Hippocampal formation (tissue), 2 donors: ENCODE results near the gene LSAMP.
"Not testable (repeated sequence)": the region's sequence is repeated elsewhere in the genome, so short reads cannot be mapped to it uniquely, and the experiment has no call there.

Experiments used
- DNase-seq, 2 donors: peaks; one replicate each; lab custom pipeline; 2025; lab: John Stamatoyannopoulos, UW

LSAMP gene

DNA sequence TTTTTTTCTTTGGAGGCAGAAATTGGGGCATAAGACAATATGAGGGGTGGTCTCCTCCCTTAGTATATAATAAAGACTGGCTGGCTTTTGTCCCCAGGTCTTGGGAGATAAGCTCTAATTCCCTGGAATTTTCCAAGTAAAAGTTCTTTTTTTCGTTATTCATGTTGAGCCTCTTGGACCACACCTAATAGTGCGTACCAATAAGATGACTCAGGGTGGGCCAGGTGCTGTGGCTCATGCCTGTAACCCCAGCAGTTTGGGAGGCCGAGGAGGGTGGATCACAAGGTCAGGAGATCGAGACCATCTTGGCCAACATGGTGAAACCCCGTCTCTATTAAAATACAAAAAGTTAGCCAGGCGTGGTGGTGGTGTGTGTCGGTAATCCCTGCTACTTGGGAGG lies 645.2 kb downstream of the LSAMP start:
- DNase-seq: not testable (repeated sequence)

DNA sequence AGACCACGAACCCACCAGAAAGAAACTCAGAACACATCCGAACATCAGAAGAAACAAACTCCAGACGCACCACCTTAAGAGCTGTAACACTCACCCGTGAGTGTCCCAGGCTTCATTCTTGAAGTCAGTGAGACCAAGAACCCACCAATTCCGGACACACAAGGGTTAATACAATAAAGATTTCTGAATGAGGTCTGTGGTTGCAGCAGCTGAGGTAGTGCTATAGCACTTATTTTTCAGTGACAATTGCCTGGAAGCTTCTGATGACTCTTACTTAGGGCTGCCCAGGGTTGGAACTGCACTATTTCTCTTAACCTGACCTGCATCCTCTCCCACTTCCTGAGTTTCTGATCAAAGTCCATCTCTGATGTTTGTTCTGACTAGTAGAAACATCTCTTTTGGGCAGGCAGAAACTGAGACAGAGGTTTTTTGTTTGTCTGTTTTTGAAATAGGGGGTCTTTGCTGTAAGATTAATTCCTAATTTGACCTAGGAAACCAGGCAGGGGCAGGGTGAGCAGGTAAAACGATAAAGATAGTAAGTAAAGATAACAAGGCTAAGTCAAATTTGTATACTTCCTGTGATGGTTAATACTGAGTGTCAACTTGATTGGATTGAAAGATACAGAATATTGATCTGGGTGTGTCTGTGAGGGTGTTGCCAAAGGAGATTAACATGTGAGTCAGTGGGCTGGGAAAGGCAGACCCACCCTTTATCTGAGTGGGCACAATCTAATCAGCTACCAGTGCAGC lies 652.9 kb downstream of the LSAMP start:
- no peak for DNase-seq

DNA sequence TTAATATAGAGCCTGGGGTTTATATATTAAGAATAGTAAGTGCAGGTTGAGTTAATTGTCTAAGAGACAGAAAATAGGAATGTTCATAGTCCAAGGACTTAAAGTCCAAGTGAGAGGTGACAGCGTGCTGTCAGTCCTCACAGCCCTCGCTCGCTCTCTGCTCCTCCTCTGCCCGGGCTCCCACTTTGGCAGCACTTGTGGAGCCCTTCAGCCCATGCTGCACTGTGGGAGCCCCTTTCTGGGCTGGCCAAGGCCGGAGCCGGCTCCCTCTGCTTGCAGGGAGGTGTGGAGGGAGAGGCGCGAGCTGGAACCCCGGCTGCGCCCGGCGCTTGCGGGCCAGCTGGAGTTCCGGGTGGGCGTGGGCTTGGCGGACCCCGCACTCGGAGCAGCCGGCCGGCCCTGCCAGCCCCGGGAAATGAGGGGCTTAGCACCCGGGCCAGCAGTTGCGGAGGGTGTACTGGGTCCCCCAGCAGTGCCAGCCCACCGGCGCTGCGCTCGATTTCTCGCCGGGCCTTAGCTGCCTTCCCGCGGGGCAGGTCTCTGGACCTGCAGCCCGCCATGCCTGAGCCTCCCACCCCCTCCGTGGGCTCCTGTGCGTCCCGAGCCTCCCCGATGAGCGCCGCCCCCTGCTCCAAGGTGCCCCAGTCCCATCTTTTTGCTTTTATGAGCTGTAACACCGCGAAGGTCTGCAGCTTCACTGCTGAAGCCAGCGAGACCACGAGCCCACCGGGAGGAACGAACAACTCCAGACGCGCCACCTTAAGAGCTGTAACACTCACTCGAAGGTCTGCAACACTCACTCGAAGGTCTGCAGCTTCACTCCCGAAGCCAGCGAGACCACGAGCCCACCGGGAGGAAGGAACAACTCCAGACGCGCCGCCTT lies 653.8 kb downstream of the LSAMP start:
- not testable (repeated sequence) for DNase-seq

DNA sequence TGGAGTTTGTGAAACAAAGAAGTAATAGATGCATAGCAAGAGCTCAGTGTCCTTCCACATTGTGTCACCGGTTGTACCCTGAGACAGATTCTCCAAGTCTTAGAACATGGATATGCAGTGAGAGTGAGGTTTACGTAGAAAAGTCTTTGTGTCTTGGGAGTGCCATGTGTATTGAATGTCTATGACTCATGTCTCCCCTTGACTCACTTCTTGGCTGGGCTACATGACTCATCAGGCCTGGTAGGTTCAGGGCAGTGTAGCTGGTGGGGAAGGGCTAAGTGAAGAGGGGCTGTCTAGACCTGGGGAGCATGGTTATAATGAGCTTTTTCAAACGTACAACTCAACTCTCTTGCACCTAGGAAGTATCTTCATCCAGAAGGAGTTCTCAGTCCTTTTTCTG lies 654.5 kb downstream of the LSAMP start:
- no peak for DNase-seq

DNA sequence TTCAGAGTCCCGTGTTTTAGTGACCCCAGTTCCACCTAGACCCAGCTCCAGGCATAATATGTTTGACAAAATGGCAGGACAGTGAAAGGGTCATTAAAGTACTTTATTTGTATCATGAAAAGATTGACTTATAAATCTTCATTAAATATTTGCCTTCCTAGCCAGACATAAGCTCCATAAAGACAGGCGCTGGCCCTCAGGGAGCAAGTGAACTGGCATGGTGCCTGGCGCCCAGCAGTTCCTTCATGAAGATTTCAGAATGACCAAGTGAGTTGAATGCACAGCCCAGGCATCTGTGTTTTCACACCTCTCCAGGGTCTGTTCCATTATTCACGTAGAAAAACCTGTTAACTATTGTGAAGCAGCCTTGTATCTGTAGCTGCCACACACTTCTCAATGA lies 655.8 kb downstream of the LSAMP start:
- DNase-seq: no peak

DNA sequence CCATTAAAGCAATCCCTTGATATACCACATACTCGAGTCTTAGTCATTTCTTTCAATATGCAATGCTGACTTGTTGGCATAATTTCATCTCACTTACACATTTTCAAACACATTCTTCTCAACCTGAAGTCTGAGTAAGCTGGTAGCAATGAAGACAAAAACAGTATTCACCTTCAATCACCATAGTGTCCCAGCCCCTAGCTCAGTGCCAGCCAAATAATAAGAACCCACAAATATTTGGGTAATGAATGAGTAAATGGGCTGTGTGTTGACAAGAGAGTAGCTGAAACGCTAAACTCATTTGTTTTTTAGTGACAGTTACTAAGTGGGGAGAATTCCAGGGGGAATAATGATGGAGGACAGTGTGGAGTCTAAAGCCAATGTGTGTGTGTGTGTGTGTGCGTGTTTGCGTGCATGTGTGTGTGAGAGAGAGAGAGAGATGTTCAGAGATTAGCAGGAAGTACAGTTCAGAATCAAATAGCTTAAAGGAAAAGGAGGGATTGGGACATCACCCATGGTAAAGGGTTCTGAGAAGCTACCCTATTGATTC lies 656.3 kb downstream of the LSAMP start:
- DNase-seq: no peak

DNA sequence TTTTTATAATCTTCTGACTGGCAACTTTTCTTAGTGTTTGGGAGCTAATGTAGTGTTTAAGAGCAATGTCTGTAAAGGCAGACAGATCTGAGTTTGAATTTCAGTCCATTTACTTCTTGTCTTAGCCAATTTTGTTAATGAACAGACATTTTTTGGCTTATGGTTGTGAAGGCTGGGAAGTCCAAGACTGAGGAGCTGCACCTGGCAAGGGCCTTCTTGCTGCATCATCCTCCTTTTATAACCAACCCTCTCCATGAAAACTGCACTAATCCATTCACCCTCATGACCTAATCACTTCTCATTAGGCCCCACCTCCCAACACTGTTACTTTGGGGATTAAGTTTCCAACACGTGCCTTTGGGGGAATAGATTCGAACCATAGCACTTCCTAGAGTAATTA lies 657.5 kb downstream of the LSAMP start:
- no peak for DNase-seq

DNA sequence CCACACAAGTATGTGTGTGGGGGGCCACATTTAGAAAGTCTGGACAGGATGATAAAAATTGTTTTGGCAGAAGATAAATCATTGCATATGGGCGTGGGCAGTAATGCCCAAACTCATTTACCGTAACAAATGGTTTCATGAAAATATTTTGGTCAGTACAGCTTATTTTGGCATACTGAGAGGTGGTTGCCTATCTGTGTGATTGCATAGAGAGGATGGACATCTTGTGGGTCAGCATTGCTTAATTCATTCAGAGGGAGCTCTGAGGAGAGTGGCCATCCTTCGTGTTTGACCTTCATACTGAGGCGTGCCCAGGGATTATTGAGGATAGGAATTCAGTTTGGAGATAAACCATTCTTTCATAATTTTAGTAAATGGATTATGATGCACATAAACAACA lies 659.5 kb downstream of the LSAMP start:
- no peak for DNase-seq

DNA sequence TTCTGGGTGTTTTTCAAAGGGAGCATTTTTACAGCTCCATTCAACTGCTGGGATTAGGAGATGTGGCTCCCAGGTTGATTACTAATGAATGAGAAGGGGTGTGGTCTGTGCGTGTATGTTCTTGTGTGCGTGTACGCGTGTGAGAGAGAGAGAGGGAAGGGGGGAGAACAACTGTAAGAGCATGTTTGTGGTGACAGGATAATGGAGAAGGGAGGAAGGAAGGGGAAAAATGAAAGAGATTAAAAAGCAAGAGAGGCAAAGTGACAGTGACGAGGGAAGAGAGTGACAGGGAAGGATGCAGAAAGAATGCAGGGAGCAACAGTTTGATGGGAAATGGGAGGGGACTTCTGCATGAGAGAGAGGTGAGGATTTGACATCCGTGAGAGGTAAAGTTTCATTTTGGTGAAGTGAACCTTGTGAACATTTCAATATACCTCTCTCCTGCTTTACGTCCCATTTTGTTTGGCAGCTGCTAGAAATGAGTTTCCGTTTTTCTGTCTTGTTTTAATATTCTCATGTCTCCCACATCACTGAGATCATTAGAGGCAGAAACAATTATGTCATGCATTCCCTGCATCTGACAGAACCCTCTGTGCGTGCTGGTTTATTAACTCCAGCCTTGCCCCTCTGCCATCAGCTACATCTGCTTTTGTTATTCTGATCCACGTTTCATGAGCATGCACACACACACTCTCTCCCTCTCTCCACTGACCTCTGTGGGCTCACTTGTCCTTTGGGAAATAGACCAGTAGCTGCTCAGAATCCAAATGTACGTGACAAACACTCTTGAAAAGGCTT lies 660.3 kb downstream of the LSAMP start:
- DNase-seq: no peak

DNA sequence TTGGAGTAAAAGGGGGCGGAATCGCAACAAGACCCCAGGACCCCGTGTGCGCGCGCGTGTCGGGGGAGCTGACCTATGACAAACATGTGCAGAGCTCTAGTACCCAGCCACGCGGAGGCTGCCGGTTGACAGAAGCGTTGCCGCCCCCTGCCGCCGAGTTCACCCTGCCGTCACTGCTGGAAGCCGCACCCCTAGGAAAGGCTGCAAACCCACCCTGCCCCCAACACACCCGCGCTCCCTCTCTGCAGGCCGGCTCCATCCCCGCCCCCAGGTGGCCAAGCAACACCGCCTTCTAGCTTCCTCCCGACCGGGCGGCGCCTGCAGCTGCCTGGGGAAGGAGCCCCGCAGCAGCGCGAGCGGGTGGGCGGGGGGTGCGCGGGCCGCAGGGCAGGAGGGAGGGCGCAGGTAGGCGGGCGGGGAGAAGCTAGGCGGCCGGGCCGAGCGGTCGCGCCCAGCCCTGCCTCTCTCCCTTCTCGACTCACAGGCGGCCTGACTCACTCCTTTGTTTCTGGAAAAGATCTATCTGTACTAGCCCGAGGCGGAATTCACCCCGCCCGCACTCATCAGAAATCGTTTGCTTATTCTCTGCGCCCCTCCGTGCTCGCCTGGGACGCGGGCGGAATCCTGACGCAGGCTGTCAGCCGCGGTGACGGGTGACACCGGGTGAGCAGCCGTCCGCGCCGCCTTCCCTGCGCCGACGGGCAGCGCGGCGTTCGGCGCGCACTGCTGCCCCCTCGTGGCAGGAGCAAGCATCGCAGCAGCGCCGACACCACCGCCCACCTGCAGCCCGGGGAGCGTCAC lies 661.1 kb downstream of the LSAMP start:
- DNase-seq: peak; percentile 55 to 65

DNA sequence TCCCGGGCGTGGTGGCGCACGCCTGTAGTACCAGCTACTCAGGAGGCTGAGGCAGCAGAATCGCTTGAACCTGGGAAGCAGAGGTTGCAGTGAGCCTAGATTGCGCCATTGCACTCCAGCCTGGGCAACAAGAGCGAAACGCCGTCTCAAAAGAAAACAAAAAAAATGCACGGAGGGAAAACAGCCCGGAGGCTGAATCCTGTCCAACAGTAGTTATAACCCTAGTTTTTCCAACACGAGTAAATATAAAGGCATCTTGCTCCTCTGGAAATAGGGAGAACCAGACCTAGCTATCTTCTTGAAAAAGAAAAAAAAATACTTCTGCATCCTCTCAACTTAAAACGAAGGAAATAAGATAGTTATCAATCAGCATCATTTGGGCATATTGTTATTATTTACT lies 661.9 kb downstream of the LSAMP start:
- not testable (repeated sequence) for DNase-seq

DNA sequence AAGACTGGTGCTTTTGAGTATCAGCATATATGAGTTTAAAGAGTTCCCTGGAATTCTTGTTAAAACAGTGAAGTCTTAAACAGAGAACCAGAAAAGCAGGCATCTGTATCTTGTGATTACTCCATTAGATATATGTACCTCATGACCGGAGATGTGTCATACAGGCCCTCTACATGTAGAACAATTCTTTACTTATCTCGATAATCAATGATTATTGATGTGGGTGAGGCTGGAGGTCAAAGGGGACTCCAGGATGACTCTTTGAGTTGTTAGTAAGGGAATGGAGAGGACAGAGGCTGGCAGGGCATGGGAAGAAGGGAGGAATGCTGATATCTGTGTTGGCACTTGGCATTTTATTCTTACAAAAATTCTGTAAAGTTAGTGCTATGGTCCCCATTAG lies 666.3 kb downstream of the LSAMP start:
- no peak for DNase-seq

DNA sequence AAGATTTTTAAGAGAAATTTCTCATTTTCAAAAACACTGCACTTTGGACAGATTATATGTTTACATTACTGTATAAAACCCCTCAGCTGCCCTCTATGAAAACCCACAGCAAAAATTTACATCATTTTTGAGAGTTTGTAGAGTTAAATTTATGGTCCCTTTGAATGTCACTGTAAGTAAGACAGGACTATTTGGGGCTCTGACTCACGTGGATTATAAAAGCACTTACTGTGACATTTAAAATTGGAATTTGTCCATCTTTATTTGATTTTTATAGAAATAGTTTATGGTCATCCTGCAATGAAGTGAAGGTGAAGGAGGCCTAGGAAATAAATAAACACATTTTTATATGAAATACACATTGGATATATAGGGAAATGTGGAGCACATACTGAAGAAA lies 672.3 kb downstream of the LSAMP start:
- DNase-seq: no peak

DNA sequence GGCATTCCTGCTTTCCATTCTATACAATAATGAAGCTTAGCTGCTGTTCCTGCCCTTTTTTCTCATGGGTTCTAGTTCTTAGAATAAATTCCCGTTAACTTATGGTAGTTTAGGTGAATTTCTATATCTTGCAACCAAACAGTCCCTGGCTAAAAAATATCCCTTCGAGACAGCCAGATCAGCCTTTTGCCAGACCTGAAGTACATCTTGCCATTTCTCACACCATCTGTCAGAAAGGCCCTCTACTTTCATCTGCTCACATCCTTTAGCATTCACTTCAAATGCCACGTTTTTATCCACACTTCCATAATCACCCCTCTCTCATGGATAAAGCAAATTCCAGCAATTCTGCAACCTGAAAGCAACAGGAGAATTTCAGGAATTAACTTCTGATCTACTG lies 676.6 kb downstream of the LSAMP start:
- no peak for DNase-seq

DNA sequence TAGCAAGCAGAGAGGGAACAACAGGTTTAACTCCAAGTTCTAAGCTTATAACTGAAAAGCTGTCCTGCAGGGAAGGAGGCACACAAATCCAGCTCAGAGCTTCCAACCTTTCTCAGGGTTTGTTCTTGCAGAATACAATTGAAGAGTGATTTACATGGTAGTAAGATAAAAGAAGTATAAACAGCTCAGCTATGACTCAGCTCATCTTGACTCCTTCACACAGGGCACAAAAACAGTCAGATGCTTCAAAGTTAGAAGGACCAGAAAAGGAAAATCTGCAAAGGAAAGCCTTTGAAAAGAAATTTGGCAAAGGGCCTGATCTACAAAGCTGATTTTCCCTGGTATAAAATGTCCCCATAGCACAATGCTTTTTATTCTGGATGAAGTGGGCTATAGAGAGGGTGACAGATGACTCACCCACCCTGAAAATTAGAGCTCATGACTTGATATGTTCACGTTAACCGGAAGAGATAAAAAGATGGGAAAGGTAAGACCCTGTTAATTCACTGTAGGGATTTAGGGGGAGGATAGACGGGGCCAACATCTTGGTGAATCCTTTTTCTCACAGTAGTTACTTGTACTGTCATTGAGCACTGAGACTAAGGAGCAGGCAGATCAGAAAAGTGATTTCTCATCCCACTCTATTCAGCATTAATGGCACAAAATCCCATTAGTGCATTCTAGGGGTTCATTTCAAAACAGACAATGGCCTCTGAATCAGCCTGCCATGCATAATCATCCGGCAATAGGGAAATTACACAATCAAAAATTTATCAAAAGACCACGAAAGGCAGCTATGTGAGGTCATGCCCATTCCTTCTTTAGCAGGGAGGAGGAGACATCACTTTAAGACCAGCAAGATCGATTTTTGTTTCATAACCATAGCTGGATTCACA lies 678.5 kb downstream of the LSAMP start:
- no peak for DNase-seq

DNA sequence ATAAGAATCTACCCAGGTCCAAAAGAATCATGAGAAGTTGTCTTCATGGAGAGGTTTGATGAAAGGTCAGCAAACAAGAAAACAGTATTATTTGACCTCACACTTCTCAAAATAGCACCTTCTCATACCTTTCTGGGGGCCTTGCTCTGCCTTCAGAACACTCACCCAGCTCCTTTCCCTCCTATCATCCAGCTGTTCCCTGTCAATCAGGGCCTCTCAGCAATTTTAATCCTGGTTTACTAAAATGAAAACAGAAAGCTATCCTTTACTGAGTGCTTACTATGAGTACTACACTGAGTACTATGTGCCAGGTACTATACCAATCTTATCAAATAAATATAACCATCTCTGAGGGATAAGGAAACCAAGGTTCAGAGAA lies 683.4 kb downstream of the LSAMP start:
- no peak for DNase-seq

DNA sequence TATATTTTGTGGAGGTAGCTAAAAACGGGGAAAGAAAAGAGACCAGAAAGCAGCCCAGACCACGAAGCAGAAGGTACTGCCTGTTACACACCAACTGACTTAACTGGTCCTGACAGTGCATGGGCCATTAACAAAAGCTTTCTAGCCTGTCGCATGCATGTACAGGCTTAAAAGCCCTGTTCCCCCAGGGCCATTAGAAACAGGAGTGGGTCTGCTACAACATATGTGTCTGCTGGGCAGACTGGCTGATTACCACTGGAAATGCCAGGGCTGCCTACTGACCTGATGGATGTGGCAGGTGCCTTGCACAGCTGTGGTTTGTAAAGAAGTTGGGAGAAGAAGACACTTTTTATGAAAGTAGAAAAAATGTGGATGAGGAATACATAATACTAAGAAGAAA lies 684.6 kb downstream of the LSAMP start:
- DNase-seq: no peak

DNA sequence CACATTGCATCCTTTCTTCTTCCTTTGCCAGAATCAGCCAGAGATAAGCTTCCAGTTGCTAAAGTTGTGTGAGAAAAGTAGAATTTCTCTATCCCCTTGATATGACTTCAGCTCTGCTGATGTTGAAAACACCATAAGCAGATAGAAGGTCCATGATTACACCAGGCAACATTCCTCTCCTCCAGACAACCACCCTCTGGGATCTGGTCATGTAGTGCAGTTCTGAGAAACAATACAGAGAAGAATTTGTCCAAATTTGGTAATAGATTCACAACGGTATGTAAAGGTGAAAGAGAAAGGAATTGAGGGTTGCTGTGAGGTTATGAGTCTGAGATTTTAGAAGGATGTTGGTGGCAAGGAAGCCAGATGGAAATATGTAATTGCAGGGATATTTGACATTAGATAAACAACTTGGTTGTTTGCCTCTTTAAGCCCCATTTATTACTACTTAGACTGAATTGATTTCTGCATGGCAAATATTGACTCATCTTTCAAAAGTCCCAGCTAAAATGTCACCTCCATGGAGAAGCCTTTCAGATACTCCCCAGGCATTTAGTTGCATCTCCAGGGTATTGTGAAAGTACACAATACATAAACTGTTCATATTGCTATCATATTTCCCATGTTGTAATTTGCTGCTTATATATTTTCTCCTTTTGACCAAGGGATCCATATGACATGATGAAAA lies 687.1 kb downstream of the LSAMP start:
- no peak for DNase-seq

DNA sequence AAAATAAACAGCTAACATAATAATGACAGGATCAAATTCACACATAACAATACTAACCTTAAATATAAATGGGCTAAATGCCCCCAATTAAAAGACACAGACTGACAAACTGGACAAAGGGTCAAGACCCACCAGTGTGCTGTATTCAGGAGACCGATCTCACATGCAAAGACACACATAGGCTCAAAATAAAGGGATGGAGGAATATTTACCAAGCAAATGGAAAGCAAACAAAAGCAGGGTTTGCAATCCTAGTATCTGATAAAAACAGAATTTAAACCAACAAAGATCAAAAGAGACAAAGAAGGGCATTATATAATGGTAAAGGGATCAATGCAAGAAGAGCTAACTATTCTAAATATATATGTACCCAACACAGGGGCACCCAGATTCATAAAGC lies 692.3 kb downstream of the LSAMP start:
- DNase-seq: not testable (repeated sequence)
